HEK293 (cell line): Measurements from ENCODE around the gene RAC2.

Experiments used
- CTCF ChIA-PET: fragments of 350-600 bp; formaldehyde crosslinking; extraction: SDS; loops from one replicate; lab custom pipeline; 2021; ENCODE audit warnings: antibody characterized with exemption; lab: Yijun Ruan, JAX
- POLR2A ChIA-PET: fragments of 300-600 bp; formaldehyde crosslinking; extraction: SDS; loops from one replicate; lab custom pipeline; 2020; ENCODE audit warnings: antibody characterized with exemption, inconsistent platforms; lab: Yijun Ruan, JAX
- H3K27ac ChIP-seq: fragments of 200-500 bp; sonication (Bioruptor generic); 2 replicates; pipeline ENCODE4 v1.5.1; 2014; ENCODE audit warnings: low read depth, low read length, control low read depth, inconsistent platforms; ENCODE audit errors: extremely low read depth
- H3K36me3 ChIP-seq, 2 experiments: fragments of 200-500 bp in 1 of 2; sonication (Bioruptor generic) in 1 of 2; 1 replicate in 1 of 2; 2 replicates in 1 of 2; pipeline ENCODE4 v1.5.1; 2014 to 2017; ENCODE audit warnings: inconsistent platforms in 2 of 2, low read length in 2 of 2; ENCODE audit not compliant: control insufficient read depth in 2 of 2, insufficient read depth in 1 of 2
- H3K4me1 ChIP-seq: fragments of 200-500 bp; sonication (Bioruptor generic); 2 replicates; pipeline ENCODE4 v1.5.1; 2014; ENCODE audit warnings: mild to moderate bottlenecking, low read length, inconsistent platforms; ENCODE audit not compliant: control insufficient read depth, insufficient read depth
- H3K4me3 ChIP-seq: 2 replicates; pipeline ENCODE4 v1.5.1; 2011; ENCODE audit warnings: low read depth, mild to moderate bottlenecking, control low read depth, low read length, moderate library complexity
- H3K9me3 ChIP-seq: fragments of 200-500 bp; sonication (Bioruptor generic); 2 replicates; pipeline ENCODE4 v1.5.1; 2014; ENCODE audit warnings: low read depth, low read length, inconsistent platforms; ENCODE audit not compliant: control insufficient read depth, insufficient read depth
- CTCF ChIP-seq: fragments of 450-650 bp; formaldehyde crosslinking; IDR thresholded peaks from 2 replicates; pipeline ENCODE4 v1.5.1; 2016; ENCODE audit warnings: missing biosample characterization, missing genetic modification characterization
- ELK4 ChIP-seq: IDR thresholded peaks from 2 replicates; pipeline ENCODE4 v1.6.1; 2011; ENCODE audit warnings: mild to moderate bottlenecking, low read depth, low read length, borderline replicate concordance
- HOXC10 ChIP-seq: sonication (generic); formaldehyde crosslinking; IDR thresholded peaks from 2 replicates; pipeline ENCODE4 v1.8.1; 2023; ENCODE audit warnings: mild to moderate bottlenecking, missing genetic modification reagents
- KLF10 ChIP-seq: fragments of 450-650 bp; IDR thresholded peaks from 2 replicates; pipeline ENCODE4 v1.5.1; 2018; ENCODE audit warnings: missing biosample characterization, mild to moderate bottlenecking, missing genetic modification characterization
- PRDM2 ChIP-seq: fragments of 450-650 bp; formaldehyde crosslinking; IDR thresholded peaks from 2 replicates; pipeline ENCODE4 v1.5.1; 2016; ENCODE audit warnings: missing biosample characterization, missing genetic modification characterization, borderline replicate concordance
- ZBTB49 ChIP-seq: fragments of 450-650 bp; formaldehyde crosslinking; IDR thresholded peaks from 2 replicates; pipeline ENCODE4 v1.5.1; 2016; ENCODE audit warnings: missing biosample characterization, missing genetic modification characterization, low read depth
- ZNF148 ChIP-seq: fragments of 450-650 bp; formaldehyde crosslinking; IDR thresholded peaks from 2 replicates; pipeline ENCODE4 v1.5.0; 2017; ENCODE audit warnings: missing biosample characterization, missing genetic modification characterization, borderline replicate concordance
- ZNF174 ChIP-seq: fragments of 450-650 bp; formaldehyde crosslinking; IDR thresholded peaks from 2 replicates; pipeline ENCODE4 v1.5.0; 2017; ENCODE audit warnings: missing biosample characterization, mild to moderate bottlenecking, missing genetic modification characterization
- ZNF184 ChIP-seq: fragments of 450-650 bp; IDR thresholded peaks from 2 replicates; pipeline ENCODE4 v1.5.1; 2018; ENCODE audit warnings: missing biosample characterization, mild to moderate bottlenecking, missing genetic modification characterization
- ZNF211 ChIP-seq: fragments of 450-650 bp; formaldehyde crosslinking; IDR thresholded peaks from 2 replicates; pipeline ENCODE4 v1.5.1; 2016; ENCODE audit warnings: low read depth, missing biosample characterization, missing genetic modification characterization
- ZNF223 ChIP-seq: fragments of 450-650 bp; formaldehyde crosslinking; IDR thresholded peaks from 2 replicates; pipeline ENCODE4 v1.5.1; 2016; ENCODE audit warnings: missing biosample characterization, missing genetic modification characterization
- ZNF423 ChIP-seq: fragments of 450-650 bp; formaldehyde crosslinking; IDR thresholded peaks from 2 replicates; pipeline ENCODE4 v1.5.1; 2016; ENCODE audit warnings: missing biosample characterization, missing genetic modification characterization
- ZNF549 ChIP-seq: fragments of 450-650 bp; IDR thresholded peaks from 2 replicates; pipeline ENCODE4 v1.5.1; 2018; ENCODE audit warnings: missing biosample characterization, missing genetic modification characterization, mild to moderate bottlenecking, inconsistent platforms, moderate library complexity
- ZNF621 ChIP-seq: fragments of 450-650 bp; formaldehyde crosslinking; IDR thresholded peaks from 2 replicates; pipeline ENCODE4 v1.5.1; 2017; ENCODE audit warnings: missing biosample characterization, missing genetic modification characterization
- ZNF624 ChIP-seq: fragments of 450-650 bp; formaldehyde crosslinking; IDR thresholded peaks from 2 replicates; pipeline ENCODE4 v1.5.1; 2017; ENCODE audit warnings: missing biosample characterization, missing genetic modification characterization

RAC2 gene

GRCh38 chr22:37284805-37285355, 40.8 kb upstream of the RAC2 start:
- TF ChIP-seq CTCF (tag by site-specific recombination) (no peak), ZNF549 (no peak), ZNF174 (tag by site-specific recombination) (no peak), ZNF621 (tag by site-specific recombination) (no peak), ZNF148 (tag by site-specific recombination) (no peak), KLF10 (tag by site-specific recombination) (no peak), ZNF423 (tag by site-specific recombination) (no peak), HOXC10 (no peak), ZNF223 (tag by site-specific recombination) (no peak), ZNF211 (tag by site-specific recombination) (no peak), ZBTB49 (tag by site-specific recombination) (no peak), ZNF184 (tag by site-specific recombination) (no peak), ZNF624 (tag by site-specific recombination) (no peak), PRDM2 (tag by site-specific recombination) (no peak), ELK4 (no peak)
- CTCF ChIA-PET: no interaction called here
- no peaks in the 10 kb centered on the region for H3K4me1 ChIP-seq
- no peaks in the 10 kb centered on the region for H3K36me3 ChIP-seq
- no peak overlapping the region for H3K27ac ChIP-seq
- H3K4me3 ChIP-seq: no peak overlapping the region
- POLR2A ChIA-PET: no interaction called here
- no peaks in the 10 kb centered on the region for H3K9me3 ChIP-seq
